HK-2 (cell line): ENCODE data around the gene PXYLP1.
A peak's percentile ranks its signal among the peaks of the same experiment; 100 is the strongest.
"Not testable (repeated sequence)": the region's sequence is repeated elsewhere in the genome, so short reads cannot be mapped to it uniquely, and the experiment has no call there.

Experiments used
- DNase-seq: peaks from one replicate; pipeline ENCODE4 v3.0.0-alpha.2; 2018; ENCODE audit not compliant: unreplicated experiment

Gene PXYLP1, protein sequence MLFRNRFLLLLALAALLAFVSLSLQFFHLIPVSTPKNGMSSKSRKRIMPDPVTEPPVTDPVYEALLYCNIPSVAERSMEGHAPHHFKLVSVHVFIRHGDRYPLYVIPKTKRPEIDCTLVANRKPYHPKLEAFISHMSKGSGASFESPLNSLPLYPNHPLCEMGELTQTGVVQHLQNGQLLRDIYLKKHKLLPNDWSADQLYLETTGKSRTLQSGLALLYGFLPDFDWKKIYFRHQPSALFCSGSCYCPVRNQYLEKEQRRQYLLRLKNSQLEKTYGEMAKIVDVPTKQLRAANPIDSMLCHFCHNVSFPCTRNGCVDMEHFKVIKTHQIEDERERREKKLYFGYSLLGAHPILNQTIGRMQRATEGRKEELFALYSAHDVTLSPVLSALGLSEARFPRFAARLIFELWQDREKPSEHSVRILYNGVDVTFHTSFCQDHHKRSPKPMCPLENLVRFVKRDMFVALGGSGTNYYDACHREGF

DNA sequence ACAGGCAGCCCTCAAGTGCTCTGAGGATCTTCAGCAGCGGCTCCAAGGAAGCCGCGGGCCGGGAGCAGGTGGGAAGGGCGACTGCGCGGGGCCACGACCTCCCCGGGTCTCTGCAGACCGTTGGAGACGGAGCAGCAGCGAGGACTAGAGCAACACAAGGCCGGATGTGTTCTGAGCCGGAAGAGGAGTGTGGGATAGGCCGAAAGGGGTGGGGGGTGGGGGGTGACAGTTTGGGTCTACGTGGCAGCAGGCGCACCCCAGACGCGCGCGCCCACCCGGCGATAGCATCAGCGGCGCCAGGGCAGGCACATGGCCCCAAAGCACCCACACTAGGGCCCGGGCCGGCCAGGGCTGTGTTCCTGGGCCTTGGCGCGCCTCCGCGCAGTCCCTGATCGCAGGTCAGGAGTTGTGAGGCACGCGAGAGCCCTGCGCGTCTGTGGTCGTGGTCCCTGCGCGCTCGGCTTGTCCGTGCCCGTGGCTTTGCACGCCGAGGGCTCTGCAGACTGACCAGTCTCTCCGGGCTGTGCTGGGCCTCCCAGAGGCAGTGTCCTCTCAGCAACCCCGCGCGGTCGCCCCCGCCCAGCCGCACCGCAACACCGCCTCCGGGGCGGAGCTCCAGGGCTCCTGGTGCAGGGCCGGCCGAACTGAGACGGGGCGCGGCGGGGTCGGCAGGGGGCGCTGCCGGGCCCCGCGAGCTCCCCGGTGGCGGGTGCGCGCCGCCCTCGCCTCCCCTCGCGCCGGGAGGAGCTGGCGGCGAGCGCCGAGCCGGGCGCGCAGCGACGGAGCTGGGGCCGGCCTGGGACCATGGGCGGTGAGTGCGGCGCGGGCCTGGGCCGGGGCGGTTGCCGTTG is at the start of gene PXYLP1:
Gene PXYLP1, plus strand, starts transcription at position 725 of the 851 bp plus-strand sequence. CDS start 28,351 bp downstream, outside the sequence.
- DNase-seq: peak; percentile 96

DNA sequence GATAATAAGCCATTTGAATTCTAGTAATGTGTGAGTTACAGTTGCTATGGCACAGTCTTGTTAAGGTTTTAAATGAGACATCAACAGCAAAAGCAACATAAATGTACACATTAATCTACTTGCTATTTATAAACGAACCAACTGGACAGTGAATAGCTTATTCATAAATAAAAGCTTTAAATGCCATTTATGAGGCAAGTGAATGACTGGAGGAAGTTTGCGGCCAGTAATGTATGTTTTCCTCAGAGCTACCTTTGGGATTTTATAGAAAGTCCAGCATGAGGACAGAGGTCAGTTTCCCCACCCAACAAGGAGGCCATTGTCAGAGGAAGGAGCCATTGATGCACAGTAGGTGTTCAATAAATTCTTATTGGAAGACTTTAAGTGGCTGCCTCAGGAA is 48.0 kb upstream of the PXYLP1 start:
- no peak for DNase-seq

DNA sequence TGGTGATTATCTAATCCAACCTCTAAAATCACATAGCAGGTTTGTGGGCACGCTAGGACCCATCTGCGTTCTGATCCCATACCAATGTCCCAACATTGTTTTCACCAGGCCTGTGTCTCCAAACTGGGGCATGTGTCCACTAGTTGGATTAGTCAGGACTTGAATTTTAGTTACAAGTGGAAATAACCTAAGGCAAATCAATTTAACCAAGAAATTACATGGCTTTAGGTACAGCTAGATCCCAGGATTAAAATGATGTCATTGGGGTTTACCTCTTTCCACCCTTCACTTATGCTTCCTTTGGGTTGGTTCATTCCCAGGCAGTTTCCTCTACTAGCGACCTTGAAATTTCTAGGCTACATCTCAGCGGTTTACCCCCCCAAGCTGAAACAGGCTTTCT is 47.2 kb upstream of the PXYLP1 start:
- DNase-seq: no peak

DNA sequence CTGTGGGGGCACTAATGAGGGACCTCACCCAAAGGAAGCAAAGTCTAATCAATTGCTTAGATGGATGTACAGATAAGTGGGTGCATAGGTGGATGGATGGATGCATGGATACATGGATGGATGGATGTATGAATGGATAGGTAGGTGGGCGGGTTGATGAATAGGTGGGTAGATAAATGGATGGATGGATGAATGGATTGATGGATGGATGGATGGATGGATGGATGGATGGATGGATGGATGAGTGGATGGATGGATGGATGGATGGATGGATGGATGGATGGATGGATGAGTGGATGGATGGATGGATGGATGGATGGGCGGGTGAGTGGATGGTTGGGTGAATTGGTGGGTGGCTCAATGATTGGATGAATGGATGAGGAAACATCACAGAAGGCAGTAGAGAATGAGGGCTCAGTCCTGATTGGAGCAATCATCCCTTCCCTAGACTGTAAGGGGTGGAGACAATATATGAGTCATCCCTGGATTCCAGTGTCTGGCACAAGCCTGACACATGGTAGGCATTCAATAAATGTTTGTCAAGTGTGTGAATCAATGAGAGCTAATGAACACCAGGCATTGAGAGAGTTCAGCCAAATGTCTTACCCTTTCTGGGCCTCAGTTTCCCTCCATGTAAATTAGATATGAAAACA is 40.4 kb upstream of the PXYLP1 start:
- DNase-seq: no peak

DNA sequence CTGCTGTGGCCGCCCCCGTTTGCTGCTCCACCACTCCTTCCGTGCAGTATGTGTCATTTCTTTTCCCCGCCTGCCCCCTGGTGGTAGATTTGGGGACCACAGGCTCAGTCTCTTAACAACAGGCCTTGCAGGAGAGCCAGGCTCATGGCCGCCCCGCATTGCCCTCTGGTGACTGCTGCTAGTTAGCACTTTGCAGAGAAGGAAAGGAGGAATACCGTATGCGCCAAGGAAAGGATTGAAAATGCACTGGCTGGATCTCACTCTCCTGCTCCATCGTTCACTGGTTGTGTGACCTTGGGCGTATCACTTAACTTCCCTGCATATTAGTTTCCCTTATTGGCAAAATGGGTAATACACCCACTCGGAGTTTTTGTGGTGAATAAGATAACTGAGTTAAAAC is 39.3 kb upstream of the PXYLP1 start:
- peak; percentile 100 for DNase-seq

DNA sequence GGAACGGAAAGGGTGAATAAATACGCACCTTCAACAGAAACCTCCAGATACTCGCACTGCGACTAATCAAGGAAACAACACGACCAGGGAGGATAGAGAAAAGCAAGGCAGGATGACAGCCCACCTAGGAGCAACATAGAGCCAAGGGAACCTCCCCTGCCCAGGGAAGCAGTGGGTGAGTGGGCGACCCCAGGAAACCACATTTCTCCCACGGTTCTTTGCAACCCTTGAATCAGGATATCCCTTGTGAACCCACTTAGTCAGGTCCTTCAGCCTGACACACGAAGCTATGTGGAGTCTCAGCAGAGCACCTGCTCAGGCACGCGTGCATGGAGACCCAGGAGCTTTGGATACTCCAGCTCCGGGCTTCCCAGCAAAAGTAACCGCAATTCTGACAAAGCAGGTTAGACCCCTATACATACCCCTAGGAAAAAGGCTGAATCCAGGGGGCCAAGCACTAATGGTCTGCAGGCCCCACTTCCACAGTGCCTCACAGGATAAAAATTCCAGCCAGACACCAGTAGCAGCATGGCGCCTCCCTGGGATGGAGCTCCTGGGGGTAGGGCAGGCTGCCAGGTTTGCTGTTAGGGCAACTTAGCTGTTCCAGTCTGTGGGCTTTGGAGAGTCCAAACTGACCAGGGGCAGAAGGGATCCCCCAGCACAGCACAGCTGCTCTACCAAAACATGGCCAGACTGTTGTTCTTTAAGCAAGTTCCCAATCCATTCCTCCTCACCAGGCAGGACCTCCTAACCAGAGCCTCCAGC is 38.4 kb upstream of the PXYLP1 start:
- no peak for DNase-seq

DNA sequence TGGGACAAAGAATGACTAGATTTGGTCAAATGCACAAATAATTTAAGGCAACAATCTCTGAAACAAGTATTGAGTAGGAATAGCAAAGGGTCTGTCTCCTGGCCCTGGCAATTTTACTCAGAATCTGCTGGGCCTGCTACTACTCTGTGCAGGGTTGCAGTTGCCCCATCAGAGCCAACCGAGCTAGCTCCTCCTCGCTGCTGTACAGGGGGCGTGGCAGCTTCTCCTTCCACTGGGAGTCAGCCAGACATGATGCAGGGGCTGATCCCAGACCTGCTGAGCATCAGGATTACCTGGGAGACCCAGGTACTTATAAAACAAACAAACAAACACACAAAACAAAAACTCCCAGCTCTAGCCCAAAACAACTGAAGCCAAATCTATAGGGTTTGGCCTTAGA is 30.5 kb upstream of the PXYLP1 start:
- DNase-seq: no peak

DNA sequence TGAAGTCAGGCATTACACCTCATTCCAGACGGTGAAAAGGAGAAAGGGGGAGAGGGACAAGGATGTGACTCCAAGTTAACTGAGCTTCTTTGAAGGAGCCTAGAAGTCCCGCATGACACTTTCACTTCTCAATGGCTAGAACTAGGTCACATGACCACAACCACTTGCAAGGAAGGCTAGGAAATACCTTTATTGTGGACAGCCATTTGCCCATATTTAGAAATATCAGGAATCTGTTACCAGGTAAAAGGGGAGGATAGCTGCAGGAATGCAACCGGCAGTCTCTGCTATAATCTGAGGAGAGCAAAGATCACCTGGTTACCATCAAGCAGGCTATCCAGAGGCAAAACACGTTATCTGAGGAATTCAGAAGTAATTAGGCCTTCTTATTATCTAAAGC is 28.9 kb upstream of the PXYLP1 start:
- DNase-seq: no peak

DNA sequence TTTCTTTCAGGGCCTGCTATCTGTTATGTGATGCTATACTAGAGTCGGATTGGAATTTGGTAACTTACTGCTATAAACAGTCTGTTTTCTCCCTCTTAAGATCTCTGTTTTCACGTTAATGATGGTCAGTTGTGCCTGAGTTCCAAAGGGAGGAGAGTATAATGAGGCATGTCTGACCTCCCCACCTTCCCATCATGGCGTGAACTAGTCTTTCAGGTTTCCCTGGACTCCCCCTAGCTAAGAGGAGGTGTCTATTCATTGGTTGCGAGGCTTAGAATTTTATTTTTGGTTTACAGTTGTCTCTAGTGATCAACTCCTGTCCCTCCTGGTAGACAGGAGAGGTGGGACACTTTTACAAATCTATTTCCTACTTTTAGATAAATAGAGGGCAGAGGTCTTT is 27.8 kb upstream of the PXYLP1 start:
- DNase-seq: no peak

DNA sequence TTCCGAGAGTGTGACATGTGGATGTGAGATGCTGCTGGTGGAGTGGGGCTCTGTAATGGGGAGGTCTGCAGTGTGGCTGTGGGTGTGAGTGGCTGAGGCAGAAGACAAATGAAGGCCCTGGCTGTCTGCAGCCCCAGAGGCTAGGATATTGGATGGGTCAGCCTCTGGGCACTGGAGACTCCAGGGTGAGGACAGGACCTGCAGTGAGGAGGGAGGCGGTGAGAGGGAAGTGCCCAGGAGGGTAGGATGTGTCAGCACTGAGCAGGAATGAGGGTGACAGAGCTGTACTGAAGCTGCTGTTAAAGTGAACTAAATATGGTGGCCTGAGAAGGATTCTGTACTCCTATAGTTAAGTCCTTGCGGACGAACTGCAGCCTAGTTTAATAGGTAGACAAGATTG is 27.3 kb upstream of the PXYLP1 start:
- DNase-seq: no peak

DNA sequence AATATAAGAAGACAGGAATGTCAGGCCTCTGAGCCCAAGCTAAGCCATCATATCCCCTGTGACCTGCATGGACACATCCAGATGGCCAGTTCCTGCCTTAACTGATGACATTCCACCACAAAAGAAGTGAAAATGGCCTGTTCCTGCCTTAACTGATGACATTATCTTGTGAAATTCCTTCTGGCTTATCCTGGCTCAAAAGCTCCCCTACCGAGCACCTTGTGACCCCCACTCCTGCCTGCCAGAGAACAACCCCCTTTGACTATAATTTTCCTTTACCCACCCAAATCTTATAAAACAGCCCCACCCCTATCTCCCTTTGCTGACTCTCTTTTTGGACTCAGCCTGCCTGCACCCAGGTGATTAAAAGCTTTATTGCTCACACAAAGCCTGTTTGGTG is 20.3 kb upstream of the PXYLP1 start:
- DNase-seq: not testable (repeated sequence)

DNA sequence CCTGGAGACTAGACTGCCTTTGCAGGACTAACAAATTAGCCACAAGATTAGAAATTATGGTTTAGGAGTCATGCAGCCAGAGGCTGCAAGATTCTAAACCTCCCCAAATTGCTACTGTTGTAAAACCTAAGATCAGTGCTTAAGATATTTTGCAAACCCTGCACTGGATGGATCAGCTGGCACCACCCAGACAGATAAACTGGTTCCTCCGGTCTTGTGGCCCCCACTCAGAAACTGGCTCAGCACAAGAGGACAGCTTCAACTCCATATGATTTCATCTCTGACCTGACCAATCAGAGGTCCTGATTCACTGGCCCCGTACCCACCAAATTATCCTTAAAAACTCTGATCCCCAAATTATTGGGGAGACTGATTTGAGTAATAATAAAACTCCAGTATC is 19.5 kb upstream of the PXYLP1 start:
- DNase-seq: no peak

DNA sequence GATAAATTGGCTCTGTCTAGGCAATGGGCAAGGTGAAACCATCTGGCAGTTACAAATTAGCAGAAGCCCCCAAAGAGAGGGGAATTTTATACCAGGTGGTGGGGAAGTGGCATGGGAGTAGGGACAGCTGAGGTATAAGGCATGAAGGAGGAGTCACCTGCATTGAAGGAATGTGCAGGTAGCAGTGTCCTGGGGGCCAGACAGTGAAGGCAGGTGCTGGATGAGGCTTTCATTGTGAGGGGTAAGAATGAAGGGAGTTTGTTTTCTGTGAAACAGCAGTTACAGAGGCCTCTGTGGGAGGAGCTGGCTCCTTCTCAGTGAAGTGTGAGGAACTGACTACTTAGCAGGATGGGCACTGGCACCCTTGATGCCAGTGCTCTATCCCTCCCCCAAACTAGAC is 19.1 kb upstream of the PXYLP1 start:
- no peak for DNase-seq

DNA sequence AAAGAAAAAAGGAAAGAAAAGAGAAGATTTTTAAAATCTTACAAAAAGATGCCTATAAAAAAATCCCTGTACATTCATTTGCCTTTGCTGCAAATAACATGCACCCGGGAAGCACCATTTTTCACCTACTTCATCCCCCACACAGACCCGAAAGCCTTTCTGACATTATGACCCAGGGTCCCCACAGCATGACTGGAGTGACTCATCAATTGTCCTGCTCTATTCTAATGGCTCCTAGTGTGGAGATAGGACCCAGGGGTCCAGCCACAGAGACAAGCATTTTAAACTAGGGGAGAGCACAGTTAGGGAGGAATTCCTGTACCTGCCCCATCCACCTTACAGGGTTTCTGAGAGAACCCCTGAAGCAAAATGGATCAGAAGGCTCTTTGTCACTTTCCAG is 14.7 kb upstream of the PXYLP1 start:
- no peak for DNase-seq

DNA sequence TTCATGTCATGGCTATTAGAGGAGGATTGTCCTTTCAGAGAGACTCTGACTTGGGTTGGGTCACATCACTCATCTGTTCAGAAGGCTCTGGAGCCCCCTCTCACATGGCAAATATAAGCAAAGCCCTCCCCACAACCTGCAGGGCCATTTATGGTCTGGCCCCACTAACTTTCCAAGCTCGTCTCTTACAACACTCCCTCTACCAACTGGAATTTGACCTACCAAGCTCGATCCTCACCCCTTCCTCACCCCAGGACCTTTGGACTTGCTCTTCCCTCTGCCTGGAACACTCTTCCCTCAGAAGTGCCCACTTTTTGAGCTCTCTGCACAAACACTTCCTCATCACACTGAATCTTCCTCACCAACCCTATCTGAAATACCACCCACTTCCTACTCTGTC is 14.2 kb upstream of the PXYLP1 start:
- no peak for DNase-seq

DNA sequence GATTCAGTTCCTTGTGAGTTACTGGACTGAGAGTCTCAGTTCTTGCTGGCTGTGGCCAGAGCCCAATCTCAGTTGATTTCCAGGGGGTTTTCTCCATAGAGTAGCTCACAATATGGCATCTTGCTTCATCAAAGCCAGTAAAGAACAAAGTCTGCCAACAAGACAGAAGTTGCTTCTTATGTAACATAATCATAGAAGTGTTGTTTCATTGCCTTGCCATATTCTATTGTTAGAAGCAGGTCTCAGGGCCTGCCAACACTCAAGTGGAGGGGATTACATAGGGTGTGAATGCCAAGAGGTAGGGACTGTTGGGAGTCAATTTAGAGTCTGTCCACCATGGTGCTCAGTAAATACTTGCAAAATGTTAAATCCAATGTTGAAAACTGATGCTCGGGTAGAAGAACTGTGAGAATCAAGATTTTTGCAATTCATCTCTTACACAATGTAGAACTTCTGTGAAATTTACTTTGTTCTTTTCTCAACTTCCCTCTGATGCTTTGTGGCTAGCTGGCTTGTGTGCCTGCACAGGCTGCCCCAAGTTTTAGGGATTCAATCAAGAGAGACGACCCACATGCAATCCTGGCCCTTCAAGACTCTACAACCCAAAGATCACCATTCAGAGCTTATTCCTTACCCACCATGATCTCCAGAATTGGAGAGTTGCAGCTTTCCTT is 13.3 kb upstream of the PXYLP1 start:
- DNase-seq: no peak

DNA sequence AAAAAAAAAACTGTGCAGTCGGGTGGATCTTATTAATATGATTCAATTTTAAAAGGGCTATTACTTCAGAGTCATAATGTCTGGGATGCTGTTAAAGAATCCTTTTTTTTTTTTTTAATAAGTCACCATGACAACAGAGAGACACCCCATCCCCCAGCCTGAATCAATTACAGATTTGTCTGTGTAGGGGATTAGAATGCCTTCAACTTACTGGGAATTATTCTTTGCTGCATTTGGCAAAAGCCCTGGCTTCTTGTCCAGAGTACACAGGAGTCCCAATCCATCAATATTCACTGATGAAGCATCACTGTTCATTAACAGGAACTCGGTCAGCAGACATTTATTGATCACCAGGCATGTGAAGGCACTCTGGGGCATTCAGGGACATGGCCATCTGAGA is 12.7 kb upstream of the PXYLP1 start:
- DNase-seq: no peak

DNA sequence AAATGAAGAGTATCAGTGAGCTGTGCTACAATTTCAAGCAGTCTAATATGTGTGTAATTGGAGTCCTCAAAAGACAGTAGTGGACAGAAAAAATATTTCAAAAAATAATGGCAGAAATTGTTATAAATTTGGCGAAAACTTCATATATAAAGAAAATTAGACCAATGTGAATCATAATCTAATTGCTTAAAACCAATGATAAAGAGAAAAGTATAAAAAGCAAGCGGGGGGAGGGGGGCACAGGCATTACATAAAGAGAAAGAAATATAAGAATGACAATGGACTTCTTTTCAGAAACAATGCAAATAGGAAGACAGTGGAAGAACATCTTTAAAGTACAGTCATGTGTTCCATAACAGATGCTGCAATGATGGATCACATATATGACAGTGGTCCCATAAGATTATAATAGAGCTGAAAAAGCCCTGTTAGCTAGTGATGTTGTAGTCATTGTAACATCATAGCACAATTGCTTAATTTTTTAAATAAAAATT is 7.9 kb upstream of the PXYLP1 start:
- DNase-seq: no peak

DNA sequence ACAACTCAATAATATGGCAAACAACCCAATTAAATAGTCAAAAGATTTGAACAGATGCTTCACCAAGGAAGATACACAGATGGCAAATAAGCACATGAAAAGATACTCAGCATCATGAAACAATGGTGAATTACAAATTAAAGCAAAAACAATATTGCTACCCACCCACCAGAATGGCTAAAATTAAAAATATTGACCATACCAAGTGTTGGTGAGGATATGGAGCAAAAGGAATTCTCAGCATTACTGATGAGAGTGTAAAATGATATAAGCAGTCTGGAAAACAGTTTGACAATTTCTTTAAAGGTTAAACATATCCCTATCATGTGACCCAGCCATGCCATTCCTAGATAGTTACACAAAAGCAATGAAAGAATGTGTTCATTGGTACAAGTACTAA is 5.7 kb upstream of the PXYLP1 start:
- no peak for DNase-seq

DNA sequence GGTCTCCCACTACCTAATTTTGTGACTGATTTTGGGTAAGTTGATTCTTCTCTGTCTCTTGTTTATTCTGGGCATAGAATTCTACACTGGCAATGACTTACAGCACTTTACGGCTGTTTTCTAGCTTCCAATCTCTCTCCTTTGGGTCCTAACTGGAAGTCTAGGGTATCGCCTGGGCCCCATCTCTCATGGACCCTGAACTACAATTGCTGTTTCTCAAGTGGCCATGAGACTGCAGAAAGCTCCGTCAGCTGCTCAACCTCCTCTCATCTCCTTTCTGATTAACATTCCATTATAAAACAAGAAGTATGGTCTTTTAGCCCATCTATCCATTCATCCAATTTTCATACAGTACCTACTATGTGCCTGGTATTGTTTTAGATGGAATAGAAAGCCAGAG is 4.4 kb upstream of the PXYLP1 start:
- no peak for DNase-seq

DNA sequence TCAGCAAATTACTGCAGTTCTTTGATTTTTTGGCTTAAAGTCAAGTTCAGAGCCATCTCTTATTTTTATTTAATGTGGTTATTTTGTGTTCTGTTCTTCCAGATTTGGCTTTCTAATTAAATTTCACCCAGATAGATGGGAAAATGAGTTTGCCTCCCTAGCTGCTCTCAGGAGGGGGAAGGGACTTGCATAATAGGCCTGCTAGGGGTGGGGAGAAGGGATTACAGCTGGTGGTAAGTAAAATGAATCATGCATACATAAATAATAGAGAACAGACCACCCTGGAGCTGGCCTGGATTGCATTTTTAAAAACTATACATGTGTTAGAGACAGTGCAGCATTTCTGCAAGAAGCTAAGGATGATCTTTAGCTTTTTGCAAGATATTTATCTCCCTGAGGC is 3.9 kb upstream of the PXYLP1 start:
- DNase-seq: no peak
